HepG2 (cell line): ENCODE results near the gene WDR11. TPM values are rescaled to one million over a fixed set of nuclear protein-coding genes. Genes with fewer than 3 reads are reported as not detected.

ENCODE experiments used
- BCLAF1 ChIP-seq: fragments of 450-650 bp; IDR thresholded peaks from 2 replicates; pipeline ENCODE4 v1.6.1; 2017; ENCODE audit warnings: mild to moderate bottlenecking
- ETS1 ChIP-seq: sonication (generic); formaldehyde crosslinking; IDR thresholded peaks from 2 replicates; pipeline ENCODE4 v1.4.0; 2020; ENCODE audit warnings: missing genetic modification reagents
- GFI1 ChIP-seq: sonication (generic); formaldehyde crosslinking; IDR thresholded peaks from 2 replicates; pipeline ENCODE4 v1.5.0; 2020; ENCODE audit warnings: missing genetic modification reagents, mild to moderate bottlenecking, borderline replicate concordance
- GRHL1 ChIP-seq: sonication (generic); formaldehyde crosslinking; conservative IDR thresholded peaks from 2 replicates; pipeline ENCODE4 v1.8.0; 2022; ENCODE audit warnings: missing genetic modification reagents
- HOXA5 ChIP-seq: sonication (generic); formaldehyde crosslinking; IDR thresholded peaks from 2 replicates; pipeline ENCODE4 v1.4.0; 2020; ENCODE audit warnings: missing genetic modification reagents
- LBX2 ChIP-seq: sonication (generic); formaldehyde crosslinking; IDR thresholded peaks from 2 replicates; pipeline ENCODE4 v1.5.0; 2020; ENCODE audit warnings: missing genetic modification reagents, mild to moderate bottlenecking, borderline replicate concordance
- LCORL ChIP-seq, 2 experiments: fragments of 450-650 bp in 1 of 2; sonication (generic) in 1 of 2; formaldehyde crosslinking in 1 of 2; IDR thresholded peaks; 2 replicates each; pipeline versions ENCODE4 v1.5.0 to v1.6.1; 2017 to 2020; ENCODE audit warnings: antibody characterized with exemption in 1 of 2, missing genetic modification reagents in 1 of 2
- NFKBIZ ChIP-seq: IDR thresholded peaks from 2 replicates; pipeline ENCODE4 v1.6.1; 2018; ENCODE audit warnings: missing genetic modification reagents, missing compliant biosample characterization
- PATZ1 ChIP-seq: sonication (generic); formaldehyde crosslinking; IDR thresholded peaks from 2 replicates; pipeline ENCODE4 v1.4.0; 2020; ENCODE audit warnings: missing genetic modification reagents
- SYNCRIP ChIP-seq: fragments of 200-400 bp; formaldehyde crosslinking; IDR thresholded peaks from 2 replicates; pipeline ENCODE4 v1.6.1; 2018; ENCODE audit warnings: mild to moderate bottlenecking, low read depth, low read length; ENCODE audit not compliant: insufficient read depth
- TBL1XR1 ChIP-seq: fragments of 150-350 bp; IDR thresholded peaks from 2 replicates; pipeline ENCODE4 v1.6.1; 2014; ENCODE audit warnings: borderline replicate concordance, low read length; ENCODE audit not compliant: partially characterized antibody
- WIZ ChIP-seq: sonication (generic); formaldehyde crosslinking; IDR thresholded peaks from 2 replicates; pipeline ENCODE4 v1.5.1; 2020; ENCODE audit warnings: mild to moderate bottlenecking, missing genetic modification reagents
- ZNF597 ChIP-seq: sonication (generic); formaldehyde crosslinking; IDR thresholded peaks from 2 replicates; pipeline ENCODE4 v1.5.0; 2020; ENCODE audit warnings: missing genetic modification reagents
- ZNF747 ChIP-seq: sonication (generic); formaldehyde crosslinking; IDR thresholded peaks from 2 replicates; pipeline ENCODE4 v1.8.1; 2023; ENCODE audit warnings: missing genetic modification reagents, mild to moderate bottlenecking, borderline replicate concordance
- polyA plus RNA-seq, 8 experiments: library from polyadenylated mRNA; depleted of rRNA in 3 of 8; stranded (reverse) in 7 of 8; unstranded in 1 of 8; fragments of >200 nt; fragmentation: Illumina TruSeq in 4 of 8; extraction: Trizol in 4 of 8; gene quantifications; 2 replicates each; pipeline versions ENCODE4 v1.2.1 to v1.2.3, GENCODE V29; 2011 to 2016; ENCODE audit warnings: low read depth in 4 of 8, missing spikeins in 1 of 8, mixed read lengths in 1 of 8; ENCODE audit not compliant: insufficient read depth in 1 of 8
- total RNA-seq, 5 experiments: library from RNA; depleted of rRNA; stranded (reverse); fragments of >200 nt; fragmentation: Illumina TruSeq; extraction: Trizol; gene quantifications; 2 replicates each; pipeline ENCODE4 v1.2.3, GENCODE V29; 2016; ENCODE audit warnings: low read depth in 1 of 5

Gene WDR11
- total and polyA plus RNA-seq, 2 of the 13 experiments (the other 11 are each of a cell fraction or from before 2014, with no cell fraction given) = 38.0 to 45.2 TPM

GRCh38 chr10:120850911-120851865 lies at the start of gene WDR11 (continued):
- TF ChIP-seq LBX2 (CRISPR knock-in tag) = 0 out of 2 replicates have a peak, but pooled peaks have one; percentile 53
- peak; percentile 93 for TF ChIP-seq WIZ (CRISPR knock-in tag)
- TF ChIP-seq GFI1 (CRISPR knock-in tag) = peak; percentile 55
- TF ChIP-seq NFKBIZ (CRISPR knock-in tag) = peak; percentile 82
- TF ChIP-seq SYNCRIP = no peak
- TF ChIP-seq LCORL (IDR thresholded peaks at IDR 0.05) = no peak; the same call in 1 of the 2 replicates
- peak; percentile 77; the same call in 1 of the 2 replicates for TF ChIP-seq LCORL (CRISPR knock-in tag; IDR thresholded peaks at IDR 0.05)
- TF ChIP-seq ZNF597 (CRISPR knock-in tag) = 0 out of 2 replicates have a peak, but pooled peaks have one; percentile 76
- TF ChIP-seq ZNF747 = peak; percentile 92; the same call in 1 of the 2 replicates
- TF ChIP-seq ETS1 (CRISPR knock-in tag) = no peak
- no peak for TF ChIP-seq BCLAF1
- TF ChIP-seq HOXA5 (CRISPR knock-in tag) = peak; percentile 90
- no peak for TF ChIP-seq GRHL1 (CRISPR knock-in tag)
- peak; percentile 56 for TF ChIP-seq TBL1XR1
- TF ChIP-seq PATZ1 (CRISPR knock-in tag) = peak; percentile 64
